Activated CD4-positive, alpha-beta T cell treated with anti-CD3 and anti-CD28 coated beads, Interleukin-2, Interleukin-4, amounts not matched to agents 100 ng/mL and 50 ng/mL, durations not matched to agents 16 hours and 8 hours (primary cell): Measurements from ENCODE around the gene SH2D4B.

Experiments used
- DNase-seq: peaks from one replicate; pipeline ENCODE4 v3.0.0-alpha.2; 2020; ENCODE audit warnings: low spot score

The SH2D4B gene

GRCh38 chr10:80596391-80597257, 58.9 kb downstream of the SH2D4B start:
- peak; percentile 67 for DNase-seq

GRCh38 chr10:80598084-80598798, 60.5 kb downstream of the SH2D4B start:
- DNase-seq: no peak

- DNase-seq: no peak
Observed at GRCh38 chr10:80598951-80599350, 61.2 kb downstream of the SH2D4B start.

GRCh38 chr10:80599424-80599847, 61.7 kb downstream of the SH2D4B start:
- peak; percentile 47 for DNase-seq

GRCh38 chr10:80600256-80600655, 62.6 kb downstream of the SH2D4B start:
- no peak for DNase-seq

- no peak for DNase-seq
Observed at GRCh38 chr10:80602881-80603280, 65.2 kb downstream of the SH2D4B start.

- DNase-seq: no peak
Observed at GRCh38 chr10:80603516-80603915, 65.8 kb downstream of the SH2D4B start.

- no peak for DNase-seq
Observed at GRCh38 chr10:80608706-80609105, 71.0 kb downstream of the SH2D4B start.

GRCh38 chr10:80609331-80609730, 71.6 kb downstream of the SH2D4B start:
- no peak for DNase-seq

- DNase-seq: no peak
Observed at GRCh38 chr10:80611481-80612185, 73.9 kb downstream of the SH2D4B start.

GRCh38 chr10:80612261-80612660, 74.6 kb downstream of the SH2D4B start:
- no peak for DNase-seq

GRCh38 chr10:80613466-80614170, 75.9 kb downstream of the SH2D4B start:
- no peak for DNase-seq

- no peak for DNase-seq
Observed at GRCh38 chr10:80614576-80615416, 77.1 kb downstream of the SH2D4B start.

- no peak for DNase-seq
Observed at GRCh38 chr10:80617807-80618206, 80.1 kb downstream of the SH2D4B start.

- DNase-seq: no peak
Observed at GRCh38 chr10:80619036-80619435, 81.3 kb downstream of the SH2D4B start.

- DNase-seq: no peak
Observed at GRCh38 chr10:80622153-80622552, 84.5 kb downstream of the SH2D4B start.

- DNase-seq: no peak
Observed at GRCh38 chr10:80630324-80630723, 92.6 kb downstream of the SH2D4B start.

GRCh38 chr10:80632742-80633141, 95.0 kb downstream of the SH2D4B start:
- DNase-seq: no peak

- no peak for DNase-seq
Observed at GRCh38 chr10:80633383-80633860, 95.7 kb downstream of the SH2D4B start.

- DNase-seq: no peak
Observed at GRCh38 chr10:80633910-80634309, 96.2 kb downstream of the SH2D4B start.

- no peak for DNase-seq
Observed at GRCh38 chr10:80642661-80643060, 105.0 kb downstream of the SH2D4B start.
